Measurements from ENCODE around the gene C2CD2.

DNA sequence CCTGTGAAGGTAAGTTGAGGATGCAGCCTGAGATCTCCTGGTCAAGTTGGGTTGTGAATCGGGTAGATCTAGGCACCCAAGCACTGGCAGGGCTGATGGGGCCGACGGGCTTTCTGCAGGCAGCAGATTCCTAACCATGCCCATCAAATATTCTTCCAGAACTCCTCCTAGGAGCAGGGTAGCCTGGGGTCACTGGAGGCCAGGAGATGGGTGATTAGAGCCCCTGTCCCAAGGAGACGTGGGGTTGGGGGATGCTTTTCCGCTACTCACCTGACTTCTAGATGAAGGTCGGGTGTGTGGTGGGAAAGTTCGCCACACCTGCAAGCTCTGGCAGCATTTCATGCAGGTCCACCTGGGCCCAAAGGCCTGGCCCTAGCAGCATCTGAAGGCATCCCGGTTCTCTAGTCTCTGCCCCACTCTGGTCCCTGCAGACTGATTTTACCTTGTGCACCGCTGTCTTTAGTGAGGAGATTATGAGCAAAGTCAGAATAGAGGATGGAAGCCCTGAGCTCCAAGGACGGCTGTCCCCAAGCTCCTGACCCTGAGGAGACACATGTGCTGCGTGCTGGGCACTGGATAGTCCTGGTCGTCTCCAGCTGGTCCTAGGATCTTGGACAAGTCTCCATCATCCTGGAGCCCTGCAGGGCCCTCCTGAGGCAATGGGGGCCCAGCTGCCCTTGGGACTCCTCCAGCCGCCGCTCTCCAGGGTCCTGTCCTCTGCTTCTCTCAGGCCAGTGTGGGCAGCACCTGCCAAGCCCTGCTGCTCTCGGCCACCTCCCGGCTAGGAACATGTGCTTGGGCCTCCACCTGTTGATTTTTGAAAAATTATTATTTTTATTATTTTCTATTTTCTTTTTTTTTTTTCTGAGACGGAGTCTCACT is 21.8 kb upstream of the C2CD2 start:
- TF ChIP-seq, protein P1, sequence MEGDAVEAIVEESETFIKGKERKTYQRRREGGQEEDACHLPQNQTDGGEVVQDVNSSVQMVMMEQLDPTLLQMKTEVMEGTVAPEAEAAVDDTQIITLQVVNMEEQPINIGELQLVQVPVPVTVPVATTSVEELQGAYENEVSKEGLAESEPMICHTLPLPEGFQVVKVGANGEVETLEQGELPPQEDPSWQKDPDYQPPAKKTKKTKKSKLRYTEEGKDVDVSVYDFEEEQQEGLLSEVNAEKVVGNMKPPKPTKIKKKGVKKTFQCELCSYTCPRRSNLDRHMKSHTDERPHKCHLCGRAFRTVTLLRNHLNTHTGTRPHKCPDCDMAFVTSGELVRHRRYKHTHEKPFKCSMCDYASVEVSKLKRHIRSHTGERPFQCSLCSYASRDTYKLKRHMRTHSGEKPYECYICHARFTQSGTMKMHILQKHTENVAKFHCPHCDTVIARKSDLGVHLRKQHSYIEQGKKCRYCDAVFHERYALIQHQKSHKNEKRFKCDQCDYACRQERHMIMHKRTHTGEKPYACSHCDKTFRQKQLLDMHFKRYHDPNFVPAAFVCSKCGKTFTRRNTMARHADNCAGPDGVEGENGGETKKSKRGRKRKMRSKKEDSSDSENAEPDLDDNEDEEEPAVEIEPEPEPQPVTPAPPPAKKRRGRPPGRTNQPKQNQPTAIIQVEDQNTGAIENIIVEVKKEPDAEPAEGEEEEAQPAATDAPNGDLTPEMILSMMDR (IDR thresholded peaks at IDR 0.05), result no peak
- TF ChIP-seq POLR2A (IDR thresholded peaks at IDR 0.05), result no peak
